H9 (cell line): ENCODE results near the gene STK11. TPM values are rescaled to one million over a fixed set of nuclear protein-coding genes. Genes with fewer than 3 reads are reported as not detected.

Source experiments
- DNase-seq: peaks from one replicate; pipeline ENCODE4 v3.0.0-alpha.2; 2017
- H2AFZ ChIP-seq: one replicate; pipeline ENCODE4 v1.6.1; 2013; ENCODE audit warnings: mild to moderate bottlenecking, low read length, control low read depth, moderate library complexity
- H2AK5ac ChIP-seq: 2 replicates; pipeline ENCODE4 v1.6.1; 2013; ENCODE audit warnings: low read length, control low read depth, mixed read lengths; ENCODE audit not compliant: insufficient read length
- H2BK120ac ChIP-seq: one replicate; pipeline ENCODE4 v1.6.1; 2013; ENCODE audit warnings: low read depth, mild to moderate bottlenecking, low read length, control low read depth, inconsistent platforms; ENCODE audit not compliant: poor library complexity, severe bottlenecking
- H2BK12ac ChIP-seq: 2 replicates; pipeline ENCODE4 v1.6.1; 2013; ENCODE audit warnings: low read length, control low read depth, mixed read lengths, low read depth; ENCODE audit not compliant: insufficient read length
- H2BK15ac ChIP-seq: 2 replicates; pipeline ENCODE4 v1.6.1; 2013; ENCODE audit warnings: low read depth, low read length, control low read depth
- H2BK20ac ChIP-seq: one replicate; pipeline ENCODE4 v1.6.1; 2013; ENCODE audit warnings: low read depth, mild to moderate bottlenecking, low read length, control low read depth, inconsistent platforms; ENCODE audit not compliant: poor library complexity, severe bottlenecking
- H2BK5ac ChIP-seq: 2 replicates; pipeline ENCODE4 v1.6.1; 2013; ENCODE audit warnings: low read length, control low read depth, mixed read lengths; ENCODE audit not compliant: insufficient read length
- H3K14ac ChIP-seq: 2 replicates; pipeline ENCODE4 v1.6.1; 2013; ENCODE audit warnings: low read length, control low read depth; ENCODE audit not compliant: insufficient read depth
- H3K18ac ChIP-seq: 2 replicates; pipeline ENCODE4 v1.6.1; 2013; ENCODE audit warnings: low read depth, mild to moderate bottlenecking, mixed read lengths, low read length, control low read depth; ENCODE audit not compliant: insufficient read length
- H3K23ac ChIP-seq: 2 replicates; pipeline ENCODE4 v1.6.1; 2013; ENCODE audit warnings: low read length, control low read depth, mixed read lengths, low read depth; ENCODE audit not compliant: insufficient read length
- H3K23me2 ChIP-seq: 2 replicates; pipeline ENCODE4 v1.6.1; 2013; ENCODE audit warnings: low read depth, mild to moderate bottlenecking, mixed read lengths, low read length, control low read depth; ENCODE audit not compliant: insufficient read length, poor library complexity, severe bottlenecking
- H3K27ac ChIP-seq: 2 replicates; pipeline ENCODE4 v1.5.1; 2013; ENCODE audit warnings: low read length, control low read depth, mixed read lengths, low read depth; ENCODE audit not compliant: insufficient read length
- H3K27me3 ChIP-seq: 2 replicates; pipeline ENCODE4 v1.6.1; 2013; ENCODE audit warnings: low read length, control low read depth, inconsistent platforms; ENCODE audit not compliant: insufficient read depth
- H3K4ac ChIP-seq: 2 replicates; pipeline ENCODE4 v1.6.1; 2013; ENCODE audit warnings: low read depth, mild to moderate bottlenecking, control low read depth, inconsistent platforms, low read length, moderate library complexity
- H3K4me1 ChIP-seq: 2 replicates; pipeline ENCODE4 v1.6.1; 2013; ENCODE audit warnings: low read length, control low read depth, inconsistent platforms; ENCODE audit not compliant: insufficient read depth
- H3K4me2 ChIP-seq: 2 replicates; pipeline ENCODE4 v1.6.1; 2013; ENCODE audit warnings: low read length, control low read depth, mixed read lengths; ENCODE audit not compliant: insufficient read length, insufficient read depth
- H3K56ac ChIP-seq: 2 replicates; pipeline ENCODE4 v1.6.1; 2013; ENCODE audit warnings: low read depth, mild to moderate bottlenecking, mixed read lengths, low read length, control low read depth; ENCODE audit not compliant: insufficient read length
- H3K79me1 ChIP-seq: 2 replicates; pipeline ENCODE4 v1.6.1; 2013; ENCODE audit warnings: low read depth, mild to moderate bottlenecking, moderate library complexity, low read length, control low read depth, inconsistent platforms; ENCODE audit not compliant: insufficient read depth, poor library complexity, severe bottlenecking
- H3K79me2 ChIP-seq: 2 replicates; pipeline ENCODE4 v1.6.1; 2013; ENCODE audit warnings: low read length, control low read depth, inconsistent platforms; ENCODE audit not compliant: insufficient read depth
- H3K9ac ChIP-seq: 2 replicates; pipeline ENCODE4 v1.6.1; 2013; ENCODE audit warnings: low read length, control low read depth, mixed read lengths; ENCODE audit not compliant: insufficient read length; ENCODE audit errors: extremely low read depth
- H3K9me3 ChIP-seq: one replicate; pipeline ENCODE4 v1.6.1; 2013; ENCODE audit warnings: low read depth, low read length, inconsistent platforms; ENCODE audit not compliant: control insufficient read depth
- H3T11ph ChIP-seq: one replicate; pipeline ENCODE4 v1.6.1; 2013; ENCODE audit warnings: mild to moderate bottlenecking, low read length, control low read depth, inconsistent platforms
- H4K20me1 ChIP-seq: one replicate; pipeline ENCODE4 v1.6.1; 2013; ENCODE audit not compliant: control insufficient read depth, insufficient read length, insufficient read depth
- H4K5ac ChIP-seq: 2 replicates; pipeline ENCODE4 v1.6.1; 2013; ENCODE audit warnings: low read depth, mild to moderate bottlenecking, mixed read lengths, low read length, control low read depth; ENCODE audit not compliant: insufficient read length
- H4K8ac ChIP-seq: replicated peaks from 2 replicates; pipeline ENCODE4 v1.6.1; 2013; ENCODE audit warnings: low read length, control low read depth, mixed read lengths, low read depth; ENCODE audit not compliant: insufficient read length
- H4K91ac ChIP-seq: 2 replicates; pipeline ENCODE4 v1.6.1; 2013; ENCODE audit warnings: low read depth, mild to moderate bottlenecking, moderate library complexity, mixed read lengths, low read length, control low read depth; ENCODE audit not compliant: insufficient read length
- H3K27ac Mint-ChIP-seq, 3 experiments: 2 replicates in 2 of 3; 3 replicates in 1 of 3; pipeline ENCODE4 v1.8.0; 2020 to 2021; ENCODE audit warnings: mixed read lengths in 3 of 3, mild to moderate bottlenecking in 1 of 3, moderate library complexity in 1 of 3
- H3K27me3 Mint-ChIP-seq: 2 replicates; pipeline ENCODE4 v1.8.0; 2021; ENCODE audit warnings: low read depth, mild to moderate bottlenecking, moderate library complexity, mixed read lengths
- H3K36me3 Mint-ChIP-seq, 3 experiments: 2 replicates in 2 of 3; 3 replicates in 1 of 3; pipeline ENCODE4 v1.8.0; 2020 to 2021; ENCODE audit warnings: low read depth in 3 of 3, mixed read lengths in 3 of 3; ENCODE audit not compliant: insufficient read depth in 1 of 3
- H3K4me1 Mint-ChIP-seq, 2 experiments: 2 replicates each; pipeline ENCODE4 v1.8.0; 2020; ENCODE audit warnings: mixed read lengths in 2 of 2
- H3K4me3 Mint-ChIP-seq, 2 experiments: 2 replicates in 1 of 2; 3 replicates in 1 of 2; pipeline ENCODE4 v1.8.0; 2020 to 2021; ENCODE audit warnings: mild to moderate bottlenecking in 2 of 2, mixed read lengths in 2 of 2, moderate library complexity in 1 of 2
- H3K9me3 Mint-ChIP-seq, 2 experiments: 2 replicates in 1 of 2; 3 replicates in 1 of 2; pipeline ENCODE4 v1.8.0; 2020; ENCODE audit warnings: mild to moderate bottlenecking in 2 of 2, mixed read lengths in 2 of 2, moderate library complexity in 1 of 2
- WGBS: extraction: QIAGEN DNeasy Blood & Tissue Kit; methylation state at CpG from one replicate; pipeline ENCODE4 v1.1.7; 2013; ENCODE audit warnings: missing lambda C conversion rate, low lambda C conversion rate, mixed read lengths; ENCODE audit not compliant: insufficient read length; ENCODE audit errors: extremely low coverage; 5-methylcytosine and 5-hydroxymethylcytosine counted together
- total RNA-seq: library from RNA; stranded (reverse); gene quantifications from 2 replicates; pipeline ENCODE4 v1.2.1, GENCODE V29; 2021
- TF ChIP-seq, protein P1 (sequence below): fragments of 200-600 bp; sonication (generic); conservative IDR thresholded peaks from 3 replicates; pipeline ENCODE4 v1.8.0; 2021; ENCODE audit warnings: antibody characterized with exemption, mild to moderate bottlenecking

Gene STK11
- total RNA-seq, 1 experiment from 2014 or later, result 74.3 TPM

DNA sequence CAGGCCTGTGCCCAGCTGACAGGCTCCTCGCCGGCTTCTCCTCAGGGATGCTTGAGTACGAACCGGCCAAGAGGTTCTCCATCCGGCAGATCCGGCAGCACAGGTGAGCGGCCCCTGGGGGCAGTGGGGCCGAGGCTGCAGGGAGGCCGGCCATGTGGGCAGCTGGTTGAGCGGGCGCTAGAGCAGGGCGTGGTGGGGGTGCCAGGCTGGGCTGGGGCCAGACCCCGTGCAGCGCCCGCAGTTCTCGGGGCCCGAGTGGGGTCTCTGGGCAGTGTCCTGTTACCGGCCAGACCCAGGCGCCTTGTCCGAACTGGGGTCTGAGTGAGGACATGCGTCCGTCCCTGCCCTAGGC, 16.3 kb downstream of the STK11 start:
- no peak overlapping the region for H3K9ac ChIP-seq
- no peaks in the 10 kb centered on the region for H3K4me1 ChIP-seq
- no peak overlapping the region for H2BK5ac ChIP-seq
- peaks cover 4% of the 10 kb centered on the region for H3K79me1 ChIP-seq
- no peak for DNase-seq
- H2AK5ac ChIP-seq, result no peak overlapping the region
- H3K4me1 Mint-ChIP-seq, result peaks cover 3 to 11% of the 10 kb centered on the region in 2 experiments; a peak in 3 of 4 replicates
- H2BK15ac ChIP-seq, result no peak overlapping the region
- no peak overlapping the region for H3K4ac ChIP-seq
- no peaks in the 10 kb centered on the region for H3K9me3 Mint-ChIP-seq
- WGBS, result no CpG with 5 or more reads among the region's 22 CpGs
- no peak overlapping the region for H2BK12ac ChIP-seq
- no peak overlapping the region for H4K91ac ChIP-seq
- no peak overlapping the region for H3K27ac Mint-ChIP-seq
- no peak overlapping the region for H3K27ac ChIP-seq
- H3K56ac ChIP-seq, result no peak overlapping the region
- H2BK120ac ChIP-seq, result no peak overlapping the region
- H3K4me2 ChIP-seq, result no peak overlapping the region
- no peak overlapping the region for H2BK20ac ChIP-seq
- H3K18ac ChIP-seq, result no peak overlapping the region
- H4K8ac ChIP-seq, result no peak overlapping the region
- TF ChIP-seq, protein P1, sequence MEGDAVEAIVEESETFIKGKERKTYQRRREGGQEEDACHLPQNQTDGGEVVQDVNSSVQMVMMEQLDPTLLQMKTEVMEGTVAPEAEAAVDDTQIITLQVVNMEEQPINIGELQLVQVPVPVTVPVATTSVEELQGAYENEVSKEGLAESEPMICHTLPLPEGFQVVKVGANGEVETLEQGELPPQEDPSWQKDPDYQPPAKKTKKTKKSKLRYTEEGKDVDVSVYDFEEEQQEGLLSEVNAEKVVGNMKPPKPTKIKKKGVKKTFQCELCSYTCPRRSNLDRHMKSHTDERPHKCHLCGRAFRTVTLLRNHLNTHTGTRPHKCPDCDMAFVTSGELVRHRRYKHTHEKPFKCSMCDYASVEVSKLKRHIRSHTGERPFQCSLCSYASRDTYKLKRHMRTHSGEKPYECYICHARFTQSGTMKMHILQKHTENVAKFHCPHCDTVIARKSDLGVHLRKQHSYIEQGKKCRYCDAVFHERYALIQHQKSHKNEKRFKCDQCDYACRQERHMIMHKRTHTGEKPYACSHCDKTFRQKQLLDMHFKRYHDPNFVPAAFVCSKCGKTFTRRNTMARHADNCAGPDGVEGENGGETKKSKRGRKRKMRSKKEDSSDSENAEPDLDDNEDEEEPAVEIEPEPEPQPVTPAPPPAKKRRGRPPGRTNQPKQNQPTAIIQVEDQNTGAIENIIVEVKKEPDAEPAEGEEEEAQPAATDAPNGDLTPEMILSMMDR, result no peak
- no peaks in the 10 kb centered on the region for H3K27me3 Mint-ChIP-seq
- H3K9me3 ChIP-seq, result no peaks in the 10 kb centered on the region
- H3K36me3 Mint-ChIP-seq, result peaks cover 2 to 9% (median 6%) of the 10 kb centered on the region in 3 experiments; a peak in 5 of 7 replicates
- H3K14ac ChIP-seq, result no peak overlapping the region
- H3K27me3 ChIP-seq, result no peaks in the 10 kb centered on the region
- H3T11ph ChIP-seq, result no peak overlapping the region
- no peak overlapping the region for H2AFZ ChIP-seq
- no peak overlapping the region for H3K4me3 Mint-ChIP-seq
- peaks cover 2% of the 10 kb centered on the region; the same call in 1 of the 2 replicates for H3K79me2 ChIP-seq
- no peaks in the 10 kb centered on the region for H3K23me2 ChIP-seq
- H3K23ac ChIP-seq, result no peak overlapping the region
- H4K5ac ChIP-seq, result no peak overlapping the region
- H4K20me1 ChIP-seq, result no peaks in the 10 kb centered on the region
